ENCODE data around the gene C1GALT1.
"Not testable (repeated sequence)": the region's sequence is repeated elsewhere in the genome, so short reads cannot be mapped to it uniquely, and the experiment has no call there.

The C1GALT1 gene

DNA sequence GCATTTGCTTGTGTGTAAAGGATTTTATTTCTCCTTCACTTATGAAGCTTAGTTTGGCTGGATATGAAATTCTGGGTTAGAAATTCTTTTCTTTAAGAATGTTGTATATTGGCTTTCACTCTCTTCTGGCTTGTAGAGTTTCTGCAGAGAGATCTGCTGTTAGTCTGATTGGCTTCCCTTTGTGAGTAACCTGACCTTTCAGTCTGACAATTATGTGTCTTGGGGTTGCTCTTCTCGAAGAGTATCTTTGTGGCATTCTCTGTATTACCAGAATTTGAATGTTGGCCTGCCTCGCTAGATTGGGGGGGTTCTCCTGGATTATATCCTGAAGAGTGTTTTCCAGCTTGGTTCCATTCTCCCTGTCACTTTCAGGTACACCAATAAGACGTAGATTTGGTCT lies 17.9 kb downstream of the C1GALT1 start:
- not testable (repeated sequence) for DNase-seq

DNA sequence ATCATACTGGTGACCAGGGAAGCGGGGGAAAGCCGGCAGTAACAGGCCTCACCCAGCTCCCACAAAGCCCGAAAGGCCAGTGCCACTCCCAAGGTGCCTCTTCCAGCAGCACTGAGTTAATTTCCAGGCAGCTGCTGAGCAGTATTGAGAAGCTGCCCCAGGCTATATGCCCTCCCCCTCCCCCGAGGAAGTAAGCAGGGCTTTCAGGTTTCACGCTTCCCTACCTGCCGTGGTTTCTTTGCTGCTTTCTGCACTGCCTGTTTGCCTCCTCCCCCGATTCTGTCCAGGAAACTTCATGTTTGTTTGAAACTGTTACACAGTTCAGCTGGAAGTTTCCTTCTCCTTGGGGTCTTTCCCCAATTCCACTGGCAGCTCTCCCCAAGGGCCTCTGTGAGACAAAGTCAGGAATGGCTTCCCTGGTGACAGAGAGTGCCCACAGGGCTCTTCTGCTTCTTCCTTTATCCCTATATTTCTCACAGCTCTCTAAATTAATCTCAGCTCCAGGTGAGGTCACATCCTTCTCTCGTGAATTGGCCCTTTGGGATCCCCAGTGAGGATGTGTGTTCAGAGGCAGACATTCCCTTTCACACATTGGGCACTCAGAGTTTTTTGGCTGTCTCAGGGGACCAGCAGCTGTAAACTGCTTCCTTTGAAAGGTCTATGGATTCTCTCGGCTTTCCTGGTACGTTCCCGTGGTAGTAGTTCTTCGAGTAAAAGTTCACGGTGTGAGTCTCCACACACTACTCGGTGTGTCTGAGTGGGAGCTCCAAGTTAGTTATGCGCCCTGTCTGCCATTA lies 19.4 kb downstream of the C1GALT1 start:
- DNase-seq = no peak

DNA sequence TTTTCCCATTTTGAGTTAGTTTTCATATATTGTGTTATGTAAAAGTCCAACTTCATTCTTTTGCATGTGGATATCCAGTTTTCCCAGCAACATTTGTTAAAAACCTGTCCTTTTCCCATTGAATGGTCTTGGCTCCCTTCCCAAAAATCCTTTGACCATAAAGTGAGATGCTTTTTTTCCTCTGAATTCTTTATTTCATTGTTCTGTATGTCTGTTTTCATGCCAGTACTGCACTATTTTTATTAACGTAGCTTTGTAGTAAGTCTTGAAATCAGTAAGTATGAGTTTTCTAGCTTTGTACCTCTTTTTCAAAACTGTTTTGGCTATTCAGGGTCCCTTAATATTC lies 20.0 kb downstream of the C1GALT1 start:
- no peak for DNase-seq

DNA sequence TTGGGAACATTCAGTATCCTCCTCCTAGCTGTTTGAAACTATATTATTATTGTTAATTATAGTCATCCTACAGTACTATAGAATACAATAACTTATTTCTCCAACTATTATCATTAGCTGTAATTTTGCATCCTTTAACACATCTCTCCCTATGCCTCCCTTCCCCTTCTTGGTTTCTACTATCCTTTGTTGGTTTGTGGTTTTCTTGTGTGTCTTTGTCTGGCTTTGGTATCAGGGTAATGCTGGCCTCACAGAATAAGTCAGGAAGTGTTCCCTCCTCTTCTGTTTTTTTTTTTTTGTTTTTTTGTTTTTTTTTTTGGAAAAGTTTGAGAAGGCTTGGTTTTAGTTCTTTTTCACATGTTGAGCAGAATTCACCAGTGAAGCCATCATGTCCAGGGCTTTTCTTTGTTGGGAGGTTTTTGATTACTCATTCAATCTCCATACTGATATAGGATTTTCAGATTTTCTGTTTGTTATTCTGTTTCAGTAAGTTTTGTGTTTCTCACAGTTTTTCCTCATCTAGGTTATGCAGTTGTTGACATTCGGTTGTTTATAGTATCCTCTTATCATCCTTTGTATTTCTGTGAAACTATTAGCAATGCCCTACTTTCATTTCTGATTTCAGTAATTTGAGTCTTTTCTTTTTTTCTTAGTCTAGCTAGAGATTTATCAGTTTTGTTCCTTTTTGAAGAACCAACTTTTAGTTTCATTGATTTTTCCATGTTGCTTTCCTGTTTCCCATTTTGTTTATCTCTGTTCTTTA lies 21.6 kb downstream of the C1GALT1 start:
- DNase-seq = no peak

- no peak for DNase-seq
Measured at GRCh38 chr7:7207876-7208275, 25.5 kb downstream of the C1GALT1 start.

- DNase-seq = no peak
Measured at GRCh38 chr7:7208520-7208919, 26.2 kb downstream of the C1GALT1 start.

- no peak for DNase-seq
Measured at GRCh38 chr7:7209412-7210050, 27.2 kb downstream of the C1GALT1 start.

DNA sequence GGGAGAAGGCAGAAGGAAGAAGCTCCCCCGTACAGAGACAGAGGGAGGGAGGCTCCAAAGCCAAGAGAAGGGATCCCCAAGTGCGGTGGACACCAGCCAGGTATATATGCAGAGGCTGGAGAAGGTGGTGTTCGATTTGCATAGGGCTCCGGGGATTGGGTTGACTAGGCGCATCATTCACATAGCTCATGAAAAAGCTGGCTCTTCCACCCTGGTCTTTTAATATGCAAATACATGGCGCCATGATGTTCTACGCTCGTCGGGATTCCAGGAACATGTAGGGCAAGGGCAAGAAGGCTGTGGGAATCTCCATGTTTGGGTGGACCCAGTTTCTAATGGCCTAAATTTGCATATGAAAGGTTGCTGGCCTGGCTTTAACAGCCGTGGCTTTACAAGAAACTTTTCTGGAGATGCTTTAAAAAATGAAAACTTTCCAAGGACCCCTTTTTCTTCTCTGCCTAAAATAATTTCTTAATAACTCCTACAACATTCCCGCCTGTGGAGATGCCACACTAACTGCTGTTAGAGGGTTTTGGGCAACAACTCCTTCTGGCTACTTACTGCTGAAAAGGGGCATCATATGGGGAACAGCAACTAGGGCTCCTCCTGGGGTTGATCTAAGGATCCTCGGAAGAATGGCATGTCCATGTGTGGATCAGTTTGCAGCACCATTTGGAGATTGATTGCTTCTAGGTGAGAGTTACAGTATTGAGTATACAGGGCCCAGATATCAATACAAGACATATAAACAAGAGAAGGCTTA lies 28.3 kb downstream of the C1GALT1 start:
- no peak for DNase-seq

- no peak for DNase-seq
Measured at GRCh38 chr7:7212612-7213011, 30.3 kb downstream of the C1GALT1 start.

GRCh38 chr7:7214398-7215347 lies 32.3 kb downstream of the C1GALT1 start:
- DNase-seq = no peak

DNA sequence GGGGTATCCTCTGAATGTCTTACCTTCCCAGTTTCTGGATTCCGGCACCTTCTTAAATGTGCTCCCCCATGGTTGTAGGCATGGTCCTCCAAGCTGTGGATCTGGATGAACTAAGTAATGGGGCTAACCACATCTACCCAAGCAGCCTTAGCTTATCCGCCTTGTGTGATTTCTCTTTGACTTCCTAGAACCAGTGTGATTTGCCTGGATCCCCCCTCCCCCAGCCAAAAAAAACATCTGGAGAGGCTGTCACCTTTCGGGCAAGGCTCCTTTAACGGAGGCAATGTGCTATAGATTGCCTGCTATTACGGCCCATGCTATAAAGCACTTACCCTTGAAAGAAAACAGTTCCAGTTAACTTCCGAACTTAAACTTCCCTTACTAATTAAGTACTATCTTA lies 33.9 kb downstream of the C1GALT1 start:
- DNase-seq = no peak

- DNase-seq = no peak
Measured at GRCh38 chr7:7219216-7219615, 36.9 kb downstream of the C1GALT1 start.

- no peak for DNase-seq
Measured at GRCh38 chr7:7220821-7221220, 38.5 kb downstream of the C1GALT1 start.

DNA sequence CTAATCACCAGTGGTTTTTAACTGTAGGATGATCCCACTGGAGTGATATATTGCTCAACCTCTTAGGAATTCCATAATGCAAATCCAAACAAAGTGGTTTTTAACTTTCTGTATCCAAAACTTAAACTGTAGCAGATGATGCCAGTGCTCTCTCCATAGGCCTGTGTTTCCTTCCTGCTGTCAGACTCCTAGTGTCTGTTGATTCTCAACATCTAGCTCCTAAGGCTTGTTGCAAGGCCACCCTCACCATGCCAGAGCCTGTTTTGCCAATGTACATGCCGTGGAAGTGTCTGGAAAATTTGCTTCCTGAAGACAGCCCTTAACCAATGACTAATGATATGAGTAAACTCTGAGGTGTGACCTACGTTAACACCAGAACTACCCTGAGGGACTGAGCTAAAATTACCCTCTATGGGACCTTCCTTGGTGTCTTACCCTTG lies 39.3 kb downstream of the C1GALT1 start:
- no peak for DNase-seq

DNA sequence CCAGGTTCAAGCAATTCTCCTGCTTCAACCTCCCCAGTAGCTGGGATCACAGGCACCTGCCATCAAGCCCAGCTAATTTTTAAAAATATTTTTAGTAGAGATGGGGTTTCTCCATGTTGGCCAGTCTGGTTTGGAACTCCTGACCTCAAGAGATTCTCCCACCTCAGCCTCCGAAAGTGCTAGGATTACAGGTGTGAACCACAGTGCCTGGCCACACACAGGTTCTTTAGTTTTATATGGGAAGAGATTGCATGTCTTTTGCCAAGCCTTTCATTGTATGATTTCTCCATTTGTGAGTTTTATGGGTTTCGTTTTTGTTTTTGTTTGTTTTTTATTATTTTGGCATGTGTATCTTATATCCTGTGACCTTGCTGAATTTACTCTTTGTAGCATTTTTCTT lies 40.9 kb downstream of the C1GALT1 start:
- DNase-seq = no peak

DNA sequence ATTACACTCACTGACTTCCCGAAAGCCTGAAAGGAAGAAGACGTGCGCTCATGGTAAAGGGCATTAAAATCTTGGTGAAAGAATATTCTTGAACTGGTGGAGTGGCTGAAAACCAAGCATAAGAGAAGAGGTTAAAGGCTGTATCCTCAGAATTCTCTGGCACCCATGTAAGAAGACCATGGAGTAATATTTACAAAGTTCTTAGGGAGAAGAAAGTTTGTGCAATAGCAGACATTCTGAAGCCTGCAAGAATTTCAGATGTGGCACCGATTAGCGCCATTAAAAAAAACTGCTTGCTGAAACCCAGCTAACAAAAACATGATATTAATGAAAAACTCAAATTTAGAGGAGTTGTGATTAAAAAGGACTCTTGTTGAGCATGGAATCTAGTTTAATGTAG lies 44.1 kb downstream of the C1GALT1 start:
- DNase-seq = no peak

GRCh38 chr7:7228472-7228871 lies 46.1 kb downstream of the C1GALT1 start:
- no peak for DNase-seq

DNA sequence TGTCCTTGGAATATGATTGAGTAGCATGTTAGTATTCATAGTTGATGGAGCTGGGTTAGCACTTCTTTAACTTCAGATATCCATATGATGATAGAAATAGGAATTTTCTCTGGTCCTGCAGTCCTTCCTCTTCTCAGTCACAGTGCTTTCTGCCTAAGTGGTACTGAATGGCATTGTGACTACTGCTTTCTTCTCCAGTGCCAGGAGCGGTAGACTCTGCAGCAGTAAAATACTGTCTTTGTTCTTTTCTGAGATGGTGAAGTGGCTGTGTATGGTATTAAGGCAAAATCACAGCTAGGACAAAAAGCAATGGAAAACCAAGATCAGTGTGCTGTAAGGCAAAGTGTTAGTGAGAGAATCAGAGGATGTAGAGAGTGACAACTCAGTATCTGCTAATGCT lies 46.6 kb downstream of the C1GALT1 start:
- DNase-seq = peak in 34 of 56 donors; percentile 5 to 72 (median 32)

GRCh38 chr7:7231000-7231399 lies 48.7 kb downstream of the C1GALT1 start:
- DNase-seq = no peak

DNA sequence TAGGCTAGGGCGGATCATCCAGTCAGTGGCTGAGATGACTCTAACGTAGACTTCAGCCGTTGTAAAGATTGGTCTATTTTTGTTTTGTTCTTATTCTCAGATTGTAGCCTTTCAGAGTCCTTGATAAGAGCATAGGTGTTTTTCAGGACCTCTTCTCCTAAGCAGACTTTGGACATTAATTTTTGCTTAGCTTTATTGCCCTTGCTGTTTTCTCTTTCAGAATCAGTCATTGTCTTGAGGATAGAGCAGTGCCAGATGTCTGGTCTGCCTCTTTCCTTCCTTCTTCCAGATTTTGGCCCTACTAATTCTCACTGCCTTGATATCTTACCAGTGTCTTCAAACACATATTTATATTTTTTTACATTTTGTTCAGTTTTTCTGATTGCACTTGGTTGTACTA lies 49.5 kb downstream of the C1GALT1 start:
- DNase-seq = no peak

Data from nucleus accumbens (tissue), 56 donors.